ENCODE data around the gene ERAS.

The ERAS gene

DNA sequence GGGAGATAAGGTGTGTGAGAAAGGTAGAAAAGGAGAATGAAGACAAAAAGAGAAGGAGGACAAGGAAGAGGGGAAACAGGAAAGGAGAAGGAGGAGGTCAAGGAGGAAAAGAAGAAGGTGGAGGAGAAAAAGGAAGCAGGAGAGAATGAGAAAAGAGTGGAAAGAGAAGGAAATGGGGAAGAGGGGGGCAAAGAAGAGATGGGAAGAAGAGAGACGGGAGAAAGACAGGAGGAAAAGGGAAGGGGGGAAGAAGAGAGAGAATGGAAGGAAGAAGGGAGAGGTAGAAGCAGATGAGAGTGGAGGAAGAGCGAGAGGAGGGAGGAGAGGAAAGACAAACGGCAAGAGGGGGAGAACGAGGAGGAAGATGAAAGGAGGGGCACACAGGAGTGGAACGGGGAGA, 35.8 kb upstream of the ERAS start:
- no peak for ATAC-seq (ENCODE audit: insufficient read depth, low read depth)
- H3K4me2 ChIP-seq (ENCODE audit: insufficient read depth, low read length) = no peak overlapping the region
- no peaks in the 10 kb centered on the region for H3K79me2 ChIP-seq (ENCODE audit: insufficient read depth, low read length)
- no peaks in the 10 kb centered on the region for H3K9me3 ChIP-seq (ENCODE audit: insufficient read depth, low read length, severe bottlenecking)
- H3K4me1 ChIP-seq (ENCODE audit: insufficient read depth, low read length) = no peaks in the 10 kb centered on the region
- no peaks in the 10 kb centered on the region for H4K20me1 ChIP-seq (ENCODE audit: insufficient read depth, low read length)
- H3K9ac ChIP-seq (ENCODE audit: low read depth, low read length) = no peak overlapping the region
- H3K27me3 ChIP-seq (ENCODE audit: insufficient read depth, low read length, poor library complexity) = no peaks in the 10 kb centered on the region
- no peaks in the 10 kb centered on the region for H3K36me3 ChIP-seq (ENCODE audit: insufficient read depth, low read length)
- TF ChIP-seq EZH2 (IDR thresholded peaks at IDR 0.05; ENCODE audit: borderline replicate concordance, low read depth, low read length, severe bottlenecking) = no peak
- TF ChIP-seq, protein P1, sequence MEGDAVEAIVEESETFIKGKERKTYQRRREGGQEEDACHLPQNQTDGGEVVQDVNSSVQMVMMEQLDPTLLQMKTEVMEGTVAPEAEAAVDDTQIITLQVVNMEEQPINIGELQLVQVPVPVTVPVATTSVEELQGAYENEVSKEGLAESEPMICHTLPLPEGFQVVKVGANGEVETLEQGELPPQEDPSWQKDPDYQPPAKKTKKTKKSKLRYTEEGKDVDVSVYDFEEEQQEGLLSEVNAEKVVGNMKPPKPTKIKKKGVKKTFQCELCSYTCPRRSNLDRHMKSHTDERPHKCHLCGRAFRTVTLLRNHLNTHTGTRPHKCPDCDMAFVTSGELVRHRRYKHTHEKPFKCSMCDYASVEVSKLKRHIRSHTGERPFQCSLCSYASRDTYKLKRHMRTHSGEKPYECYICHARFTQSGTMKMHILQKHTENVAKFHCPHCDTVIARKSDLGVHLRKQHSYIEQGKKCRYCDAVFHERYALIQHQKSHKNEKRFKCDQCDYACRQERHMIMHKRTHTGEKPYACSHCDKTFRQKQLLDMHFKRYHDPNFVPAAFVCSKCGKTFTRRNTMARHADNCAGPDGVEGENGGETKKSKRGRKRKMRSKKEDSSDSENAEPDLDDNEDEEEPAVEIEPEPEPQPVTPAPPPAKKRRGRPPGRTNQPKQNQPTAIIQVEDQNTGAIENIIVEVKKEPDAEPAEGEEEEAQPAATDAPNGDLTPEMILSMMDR (IDR thresholded peaks at IDR 0.05; ENCODE audit: borderline replicate concordance, extremely low read depth, low read length, poor library complexity, severe bottlenecking) = no peak
- H3K27ac ChIP-seq (ENCODE audit: low read length) = no peak overlapping the region
- no peak for DNase-seq
- H3K4me3 ChIP-seq (ENCODE audit: low read depth in 1 of 2, low read length in 2 of 2) = no peak overlapping the region
- H2AFZ ChIP-seq (ENCODE audit: low read depth, low read length) = no peak overlapping the region

DNA sequence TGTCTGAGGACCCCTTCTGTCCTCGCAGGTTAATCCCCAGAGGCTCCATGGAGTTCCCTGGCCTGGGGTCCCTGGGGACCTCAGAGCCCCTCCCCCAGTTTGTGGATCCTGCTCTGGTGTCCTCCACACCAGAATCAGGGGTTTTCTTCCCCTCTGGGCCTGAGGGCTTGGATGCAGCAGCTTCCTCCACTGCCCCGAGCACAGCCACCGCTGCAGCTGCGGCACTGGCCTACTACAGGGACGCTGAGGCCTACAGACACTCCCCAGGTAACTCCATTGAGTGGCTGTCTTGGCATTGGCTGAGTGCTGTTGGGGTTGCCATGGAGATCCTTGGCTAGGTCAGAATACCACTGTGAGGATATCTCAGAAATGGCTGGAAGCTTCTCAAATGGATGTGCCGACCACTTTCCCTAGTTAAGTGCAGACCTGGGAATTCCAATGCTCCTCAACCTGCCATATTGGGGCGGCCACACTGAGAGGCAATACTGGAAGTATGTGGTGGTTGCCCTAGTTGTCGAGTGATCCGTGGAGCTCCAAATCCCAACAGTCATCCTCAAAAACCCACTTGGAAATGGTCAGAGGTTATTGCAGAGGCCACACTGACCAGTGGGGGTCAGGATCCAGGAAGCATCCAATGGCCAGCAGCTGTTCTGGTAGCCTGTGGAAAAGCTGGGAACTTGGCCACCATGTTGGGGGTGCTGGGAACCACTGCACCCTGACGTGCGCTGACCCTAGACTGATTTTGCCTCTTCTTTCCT, 35.1 kb upstream of the ERAS start:
- H3K27me3 ChIP-seq (ENCODE audit: insufficient read depth, low read length, poor library complexity) = no peaks in the 10 kb centered on the region
- H3K4me2 ChIP-seq (ENCODE audit: insufficient read depth, low read length) = no peak overlapping the region
- TF ChIP-seq, protein P1 (IDR thresholded peaks at IDR 0.05; ENCODE audit: borderline replicate concordance, extremely low read depth, low read length, poor library complexity, severe bottlenecking) = no peak
- no peak for TF ChIP-seq EZH2 (IDR thresholded peaks at IDR 0.05; ENCODE audit: borderline replicate concordance, low read depth, low read length, severe bottlenecking)
- H3K36me3 ChIP-seq (ENCODE audit: insufficient read depth, low read length) = no peaks in the 10 kb centered on the region
- no peak overlapping the region for H3K9ac ChIP-seq (ENCODE audit: low read depth, low read length)
- H3K9me3 ChIP-seq (ENCODE audit: insufficient read depth, low read length, severe bottlenecking) = no peaks in the 10 kb centered on the region
- no peak overlapping the region for H3K27ac ChIP-seq (ENCODE audit: low read length)
- no peaks in the 10 kb centered on the region for H3K4me1 ChIP-seq (ENCODE audit: insufficient read depth, low read length)
- no peaks in the 10 kb centered on the region for H4K20me1 ChIP-seq (ENCODE audit: insufficient read depth, low read length)
- DNase-seq (no peak), ATAC-seq (ENCODE audit: insufficient read depth, low read depth) (no peak)
- no peak overlapping the region for H2AFZ ChIP-seq (ENCODE audit: low read depth, low read length)
- H3K79me2 ChIP-seq (ENCODE audit: insufficient read depth, low read length) = no peaks in the 10 kb centered on the region
- no peak overlapping the region for H3K4me3 ChIP-seq (ENCODE audit: low read depth in 1 of 2, low read length in 2 of 2)

DNA sequence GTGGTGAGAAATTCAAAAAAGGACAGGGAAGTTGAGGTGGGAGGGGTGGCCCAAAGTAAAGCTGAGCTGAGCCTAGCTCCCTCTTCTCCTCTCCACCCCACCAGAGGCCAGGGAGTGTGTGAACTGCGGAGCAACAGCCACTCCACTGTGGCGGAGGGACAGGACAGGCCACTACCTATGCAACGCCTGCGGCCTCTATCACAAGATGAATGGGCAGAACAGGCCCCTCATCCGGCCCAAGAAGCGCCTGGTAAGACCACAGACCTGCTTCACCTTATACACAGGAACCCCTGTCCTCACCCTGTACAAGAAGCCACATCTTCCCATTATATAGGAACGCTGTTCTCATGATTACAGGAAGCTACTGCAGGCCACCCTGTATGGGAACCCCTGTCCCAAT, 34.1 kb upstream of the ERAS start:
- H3K9ac ChIP-seq (ENCODE audit: low read depth, low read length) = no peak overlapping the region
- ATAC-seq (ENCODE audit: insufficient read depth, low read depth) (no peak), DNase-seq (no peak)
- no peaks in the 10 kb centered on the region for H4K20me1 ChIP-seq (ENCODE audit: insufficient read depth, low read length)
- no peaks in the 10 kb centered on the region for H3K36me3 ChIP-seq (ENCODE audit: insufficient read depth, low read length)
- H3K79me2 ChIP-seq (ENCODE audit: insufficient read depth, low read length) = no peaks in the 10 kb centered on the region
- no peak overlapping the region for H3K27ac ChIP-seq (ENCODE audit: low read length)
- no peak overlapping the region for H3K4me2 ChIP-seq (ENCODE audit: insufficient read depth, low read length)
- H3K27me3 ChIP-seq (ENCODE audit: insufficient read depth, low read length, poor library complexity) = no peaks in the 10 kb centered on the region
- no peak overlapping the region for H3K4me3 ChIP-seq (ENCODE audit: low read depth in 1 of 2, low read length in 2 of 2)
- TF ChIP-seq, protein P1 (IDR thresholded peaks at IDR 0.05; ENCODE audit: borderline replicate concordance, extremely low read depth, low read length, poor library complexity, severe bottlenecking) = no peak
- no peak for TF ChIP-seq EZH2 (IDR thresholded peaks at IDR 0.05; ENCODE audit: borderline replicate concordance, low read depth, low read length, severe bottlenecking)
- no peaks in the 10 kb centered on the region for H3K9me3 ChIP-seq (ENCODE audit: insufficient read depth, low read length, severe bottlenecking)
- H3K4me1 ChIP-seq (ENCODE audit: insufficient read depth, low read length) = no peaks in the 10 kb centered on the region
- H2AFZ ChIP-seq (ENCODE audit: low read depth, low read length) = no peak overlapping the region
